Heart left ventricle (tissue), 16 donors: ENCODE data around the gene SEMA6D. TPM values are rescaled to one million over a fixed set of nuclear protein-coding genes. Genes with fewer than 3 reads are reported as not detected.

Experiments
- ATAC-seq, 4 donors: fragments of 200-7000 bp; cut with Tn5 transposase; one replicate each; pipeline ENCODE4 v1.9.1; 2020 to 2022; ENCODE audit warnings: moderate library complexity in 4 of 4, mild to moderate bottlenecking in 3 of 4, moderate number of reproducible peaks in 1 of 4
- DNase-seq, 5 donors: peaks; one replicate each; pipeline ENCODE4 v3.0.0-alpha.2; 2020
- H3K27ac ChIP-seq, 12 donors: fragments of 200-600 bp; sonication (generic) in 4 of 12; one replicate each; pipeline versions ENCODE4 v1.5.0 to v1.8.0; 2016 to 2022; ENCODE audit warnings: mild to moderate bottlenecking in 2 of 12
- H3K27me3 ChIP-seq, 9 donors: fragments of 200-600 bp; sonication (generic) in 2 of 9; one replicate each; pipeline versions ENCODE4 v1.5.1 to v1.8.0; 2016 to 2022; ENCODE audit warnings: mild to moderate bottlenecking in 3 of 9
- H3K36me3 ChIP-seq, 9 donors: fragments of 200-600 bp; sonication (generic) in 2 of 9; one replicate each; pipeline versions ENCODE4 v1.5.0 to v1.8.0; 2018 to 2022; ENCODE audit warnings: mild to moderate bottlenecking in 2 of 9
- H3K4me1 ChIP-seq, 12 donors: fragments of 200-600 bp; sonication (generic) in 4 of 12; one replicate each; pipeline versions ENCODE4 v1.5.0 to v1.8.0; 2016 to 2022; ENCODE audit warnings: mild to moderate bottlenecking in 3 of 12
- H3K4me3 ChIP-seq, 12 donors: fragments of 200-600 bp; sonication (generic) in 4 of 12; one replicate each; pipeline versions ENCODE4 v1.5.0 to v1.8.0; 2017 to 2022; ENCODE audit warnings: mild to moderate bottlenecking in 9 of 12, moderate library complexity in 4 of 12
- H3K9me3 ChIP-seq, 12 donors: fragments of 200-600 bp; sonication (generic) in 4 of 12; one replicate each; pipeline versions ENCODE4 v1.5.0 to v1.8.0; 2016 to 2022; ENCODE audit warnings: mild to moderate bottlenecking in 1 of 12
- CTCF ChIP-seq, 12 donors: fragments of 200-600 bp; sonication (generic) in 4 of 12; IDR thresholded peaks; one replicate each; pipeline versions ENCODE4 v1.5.0 to v1.8.0; 2018 to 2022; ENCODE audit warnings: antibody characterized with exemption in 12 of 12, mild to moderate bottlenecking in 5 of 12
- POLR2A ChIP-seq, 2 donors: fragments of 450-650 bp; IDR thresholded peaks; one replicate each; pipeline ENCODE4 v1.6.1; 2017; ENCODE audit warnings: antibody characterized with exemption in 2 of 2, mild to moderate bottlenecking in 2 of 2, moderate library complexity in 2 of 2
- WGBS, 4 donors: extraction: QIAGEN DNeasy Blood & Tissue Kit in 2 of 4; methylation state at CpG; one replicate each; pipeline versions ENCODE4 v1.1.5 to v1.1.7; 2013 to 2018; 5-methylcytosine and 5-hydroxymethylcytosine counted together
- intact Hi-C, 10 donors: fragments of 100-400 bp; cut with DNase I; formaldehyde crosslinking; loops; one replicate each; pipeline versions ENCODE4 v1.11.1 to v1.14.2; 2022
- long read RNA-seq, 3 donors: library from polyadenylated mRNA; unstranded; transcript quantifications; one replicate each; pipeline ENCODE4 v2.0.0, GENCODE V29; 2020 to 2021
- polyA plus RNA-seq, 2 donors: library from polyadenylated mRNA; stranded (reverse); fragments of 200-250 nt; gene quantifications; one replicate each; pipeline ENCODE4 v1.2.3, GENCODE V29; 2013
- total RNA-seq, 9 donors: library from RNA; depleted of rRNA in 2 of 9; stranded (reverse); fragments of >200 nt in 2 of 9; fragmentation: NEBNext Ultra II Directional in 3 of 9; extraction: Animal tissue kit (Norgen Biotek cat#: 25700) in 3 of 9; gene quantifications; one replicate each; pipeline versions ENCODE4 v1.1.0 to v1.2.4, GENCODE V29; 2016 to 2023
- donor health status: ischemic (EF 13 %, LVEDD 7.1; RV severe dilation, severe dysfunction).
- donor health status: healthy with polysubstance abuse.
- donor health status: DM: no; HTN: yes; CAD: no.
- donor health status: DM: no; HTN: no; CAD: no.
- donor health status: ischemic (EF 25% LVEDD 6.9; RV normal size, moderate dysfunction).
- donor health status: ischemic (EF 25% LVEDD 5.7; RV mildly dilated, moderate dysfunction).
- donor health status: healthy.
- donor health status: DM: yes; HTN: yes; CAD: no.
- donor health status: ischemic (EF 35%, LVEDD 5.7; RV mildly dilated, moderate dysfunction).
- donor health status: nonischemic (EF 11% LVEDD 7.7; RV severe dilation, severe dysfunction).
- donor health status: DM: yes; HTN: yes; CAD: no.
- donor health status: PGD.
- donor health status: ischemic (EF 29% LVEDD 5.4; RV normal size, mild dysfunction).
- donor health status: nonischemic (EF 23%, LVEDD 6.1; RV moderate dilation, normal function).

SEMA6D gene
- total RNA-seq (10 to 100 TPM in 6 of 9 donors, 1 to 10 TPM in 3; 4.9 to 23.2 (median 10.9) TPM), polyA plus RNA-seq (1 to 10 TPM; 2.8 to 3.1 TPM)
- long read RNA-seq, donor 1, partial matches to known transcripts = 4 of 7 reads
- long read RNA-seq, donor 1, other reads (novel, unspliced or antisense) = 2 of 7 reads
- long read RNA-seq, donor 2, partial matches to known transcripts = 2 of 9 reads
- long read RNA-seq, donor 2, other reads (novel, unspliced or antisense) = 4 of 9 reads
- long read RNA-seq, donor 3, full-length matches to known transcripts = 1 of 1 reads
- long read RNA-seq, donor 3, partial matches to known transcripts = 0 of 1 reads
- long read RNA-seq, donor 3, other reads (novel, unspliced or antisense) = 0 of 1 reads

- TF ChIP-seq CTCF (IDR thresholded peaks at IDR 0.05) = peak in 11 of 12 donors; percentile 30 to 69 (median 54)
- TF ChIP-seq POLR2A (IDR thresholded peaks at IDR 0.05) = no peak
- intact Hi-C loops = loop anchor here in 9 of 10 donors (2.0 to 10.0 kb wide), 15 partner anchors 40 to 522 kb away; no protein-coding TSS in a partner anchor
Measured at GRCh38 chr15:47717036-47717612, at the start of gene SEMA6D. Gene SEMA6D (plus strand): TSS chr15:47717505. CDS start chr15:47759799, 42,294 bp downstream.

GRCh38 chr15:47669221-47669620 is 48.1 kb upstream of the SEMA6D start:
- intact Hi-C loops = no loop called here
- H3K9me3 ChIP-seq = no peaks in the 10 kb centered on the region
- no peaks in the 10 kb centered on the region for H3K36me3 ChIP-seq
- 92 to 96% (median 93%) methylated on average over 2 of the region's 2 CpGs for WGBS, 4 donors
- no peak overlapping the region for H3K27ac ChIP-seq
- TF ChIP-seq CTCF (IDR thresholded peaks at IDR 0.05) (no peak), POLR2A (IDR thresholded peaks at IDR 0.05) (no peak)
- peaks cover 0 to 3% (median 0%) of the 10 kb centered on the region in 9 donors for H3K27me3 ChIP-seq
- no peak overlapping the region for H3K4me3 ChIP-seq
- no peak for ATAC-seq
- no peak for DNase-seq
- peaks cover 0 to 16% (median 10%) of the 10 kb centered on the region in 12 donors for H3K4me1 ChIP-seq

More at GRCh38 chr15:47717036-47717612, at the start of gene SEMA6D:
- H3K4me1 ChIP-seq = peaks cover 0 to 43% (median 24%) of the 10 kb centered on the region in 12 donors
- H3K36me3 ChIP-seq = no peaks in the 10 kb centered on the region
- DNase-seq (peak; percentile 77 to 89 (median 82)), ATAC-seq (peak; percentile 76 to 84 (median 82))
- H3K4me3 ChIP-seq = peak within 1 kb of the TSS; percentile 62 to 96 (median 84)
- H3K27me3 ChIP-seq = peaks cover 0 to 33% (median 0%) of the 10 kb centered on the region in 9 donors
- H3K27ac ChIP-seq = peak within 1 kb of the TSS; percentile 80 to 94 (median 86)
- 0 to 2% (median 1%) methylated on average over 36 to 40 of the region's 40 CpGs for WGBS, 4 donors
- H3K9me3 ChIP-seq = no peaks in the 10 kb centered on the region

GRCh38 chr15:47670365-47670764 is 46.9 kb upstream of the SEMA6D start:
- Histone ChIP-seq H3K27ac (no peak overlapping the region), H3K27me3 (peaks cover 0 to 3% (median 0%) of the 10 kb centered on the region in 9 donors), H3K4me1 (peaks cover 0 to 16% (median 10%) of the 10 kb centered on the region in 12 donors), H3K4me3 (no peak overlapping the region), H3K36me3 (no peaks in the 10 kb centered on the region), H3K9me3 (no peaks in the 10 kb centered on the region)
- intact Hi-C loops = no loop called here
- WGBS, 4 donors = 98 to 100% (median 100%) methylated on average over 1 of the region's 1 CpG
- ATAC-seq (no peak), DNase-seq (no peak)
- TF ChIP-seq POLR2A (IDR thresholded peaks at IDR 0.05) (no peak), CTCF (IDR thresholded peaks at IDR 0.05) (no peak)

GRCh38 chr15:47673232-47673761 is 44.0 kb upstream of the SEMA6D start:
- no peaks in the 10 kb centered on the region for H3K36me3 ChIP-seq
- intact Hi-C loops = no loop called here
- peaks cover 0 to 3% (median 0%) of the 10 kb centered on the region in 9 donors for H3K27me3 ChIP-seq
- peak in 3 of 4 donors; percentile 43 to 80 (median 78) for ATAC-seq
- H3K4me1 ChIP-seq = peaks cover 0 to 16% (median 9%) of the 10 kb centered on the region in 12 donors
- TF ChIP-seq POLR2A (IDR thresholded peaks at IDR 0.05) = no peak
- no peak for TF ChIP-seq CTCF (IDR thresholded peaks at IDR 0.05)
- H3K4me3 ChIP-seq = peak overlapping the region in 1 of 12 donors; percentile 16
- DNase-seq = peak in 3 of 5 donors; percentile 23 to 44 (median 31)
- H3K27ac ChIP-seq = peak overlapping the region in 4 of 12 donors; percentile 1 to 66 (median 28)
- H3K9me3 ChIP-seq = no peaks in the 10 kb centered on the region
- WGBS, 4 donors = 11 to 13% (median 13%) methylated on average over 5 of the region's 5 CpGs
